GM12891 (cell line): ENCODE data around the gene NCAN.

Experiments used
- POLR2A ChIP-seq: IDR thresholded peaks from 2 replicates; pipeline ENCODE4 v1.6.1; 2011; ENCODE audit warnings: low read depth, low read length, control low read depth
- TAF1 ChIP-seq: IDR thresholded peaks from 2 replicates; pipeline ENCODE4 v1.6.1; 2011; ENCODE audit warnings: low read depth, low read length, control low read depth

DNA sequence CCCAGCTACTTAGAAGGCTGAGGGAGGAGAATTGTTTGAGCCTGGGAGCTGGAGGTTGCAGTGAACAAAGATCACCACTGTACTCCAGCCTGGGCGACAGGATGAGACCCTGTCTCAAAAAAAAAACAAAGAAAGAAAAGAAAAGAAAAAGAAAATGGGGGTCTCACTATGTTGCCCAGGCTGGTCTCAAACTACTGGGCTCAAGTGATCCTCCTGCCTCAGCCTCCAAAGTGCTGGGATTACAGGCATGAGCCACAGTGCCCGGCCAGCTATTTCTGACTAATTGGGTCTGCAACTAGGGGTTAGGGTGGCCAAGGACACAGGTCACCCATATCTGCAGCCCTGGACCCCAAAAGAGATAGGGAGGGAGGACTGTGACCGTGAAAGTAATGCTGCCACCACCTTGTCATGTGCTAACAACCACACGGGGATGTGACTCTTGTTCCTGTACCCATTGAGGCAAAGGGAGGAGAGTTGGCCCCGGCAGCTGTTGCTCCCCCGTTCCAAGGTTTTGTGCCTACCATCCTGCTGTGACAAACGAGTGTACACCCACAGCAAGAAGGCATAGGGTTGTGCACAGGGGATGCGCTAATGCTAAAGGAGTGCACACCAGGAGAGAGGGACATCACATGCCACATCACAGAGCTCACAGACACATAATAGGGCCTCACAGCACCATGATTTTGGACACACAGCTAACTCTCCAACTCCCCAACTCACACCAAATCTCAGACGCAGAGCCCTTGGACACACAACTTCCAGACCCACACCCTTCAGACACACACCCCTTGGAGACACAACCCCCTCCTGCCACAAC, 42.3 kb upstream of the NCAN start:
- TF ChIP-seq TAF1: no peak
- no peak for TF ChIP-seq POLR2A
